ENCODE results near the gene RFX1.

DNA sequence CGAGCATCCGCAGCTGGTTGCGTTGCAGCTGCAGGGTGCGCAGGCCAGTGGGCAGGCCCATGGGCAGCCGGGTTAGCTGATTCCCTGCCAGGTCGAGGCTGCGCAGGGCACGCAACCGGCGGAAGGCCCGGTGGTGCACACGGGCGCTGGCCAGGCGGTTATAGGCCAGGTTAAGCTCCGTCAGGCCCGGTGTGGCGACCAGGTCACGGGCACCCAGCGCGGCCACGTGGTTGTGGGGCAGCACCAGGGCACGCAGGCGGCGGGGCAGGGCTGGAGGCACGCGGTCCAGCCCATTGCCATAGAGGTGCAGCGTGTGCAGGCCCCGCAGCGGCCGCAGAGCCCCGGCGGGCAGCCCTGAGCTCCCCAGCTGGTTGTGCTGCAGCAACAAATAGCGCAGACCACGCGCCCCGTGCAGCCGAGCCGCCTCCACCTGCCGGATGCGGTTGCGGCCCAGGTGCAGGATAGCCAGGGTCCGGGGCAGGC, 73.2 kb downstream of the RFX1 start:
- TF ChIP-seq GATA2 (IDR thresholded peaks at IDR 0.05; ENCODE audit: low read depth, low read length) (no peak), GATA3 (IDR thresholded peaks at IDR 0.05; ENCODE audit: low read depth, low read length) (no peak)
